ENCODE data around the gene TYRO3.

TYRO3 gene

GRCh38 chr15:41609123-41609522 lies 50.1 kb downstream of the TYRO3 start:
- no peak for DNase-seq

DNA sequence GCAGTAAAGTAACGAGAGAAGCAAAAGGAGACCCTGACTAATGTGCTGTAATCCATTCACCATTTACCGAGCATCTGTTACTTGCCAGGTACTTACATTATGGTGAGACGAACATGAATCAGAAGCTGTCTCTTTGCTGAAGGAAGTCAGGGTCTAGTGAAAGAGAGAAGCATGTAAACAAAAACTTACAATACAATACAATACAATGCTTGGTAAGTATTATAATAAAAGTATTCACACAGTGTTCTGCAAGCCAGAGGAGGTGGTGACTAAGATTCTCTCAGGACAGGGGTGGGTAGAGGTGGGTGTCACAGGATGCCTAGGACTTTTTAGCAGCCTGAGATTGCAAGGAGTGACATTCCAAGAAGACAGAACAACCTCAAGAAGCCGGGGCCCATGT lies 51.0 kb downstream of the TYRO3 start:
- no peak for DNase-seq

DNA sequence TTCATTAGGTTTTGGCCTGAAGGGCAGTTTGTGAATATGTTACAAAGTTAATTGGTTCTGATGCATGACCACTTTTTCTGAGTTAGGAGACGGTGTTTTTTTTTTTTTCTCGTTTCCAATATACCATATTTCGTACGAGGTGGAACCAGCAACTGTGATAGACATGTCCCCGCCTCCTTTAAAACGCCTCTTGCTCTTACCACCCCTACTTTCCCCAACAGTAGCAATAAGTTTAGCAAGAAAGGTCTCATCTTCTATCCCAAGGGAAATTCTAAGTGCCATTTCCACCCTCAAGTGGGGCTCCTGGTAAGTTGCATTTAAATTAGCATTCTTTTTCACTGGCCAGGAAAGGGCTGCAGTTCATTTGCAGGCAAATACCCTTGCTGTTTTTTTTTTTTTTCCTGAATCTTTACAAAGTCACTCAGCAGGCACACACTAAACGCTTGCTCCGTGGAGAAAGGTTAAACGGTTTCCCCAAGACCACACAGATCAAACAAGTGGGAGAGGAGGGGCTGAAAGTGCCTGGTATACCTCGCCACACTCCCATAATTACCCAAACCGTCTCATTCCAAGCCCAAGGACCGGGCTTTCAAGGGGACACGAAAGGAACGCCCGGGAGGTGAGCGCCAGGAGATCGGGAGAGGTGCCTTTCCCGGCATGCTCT lies 61.7 kb downstream of the TYRO3 start:
- DNase-seq = no peak

DNA sequence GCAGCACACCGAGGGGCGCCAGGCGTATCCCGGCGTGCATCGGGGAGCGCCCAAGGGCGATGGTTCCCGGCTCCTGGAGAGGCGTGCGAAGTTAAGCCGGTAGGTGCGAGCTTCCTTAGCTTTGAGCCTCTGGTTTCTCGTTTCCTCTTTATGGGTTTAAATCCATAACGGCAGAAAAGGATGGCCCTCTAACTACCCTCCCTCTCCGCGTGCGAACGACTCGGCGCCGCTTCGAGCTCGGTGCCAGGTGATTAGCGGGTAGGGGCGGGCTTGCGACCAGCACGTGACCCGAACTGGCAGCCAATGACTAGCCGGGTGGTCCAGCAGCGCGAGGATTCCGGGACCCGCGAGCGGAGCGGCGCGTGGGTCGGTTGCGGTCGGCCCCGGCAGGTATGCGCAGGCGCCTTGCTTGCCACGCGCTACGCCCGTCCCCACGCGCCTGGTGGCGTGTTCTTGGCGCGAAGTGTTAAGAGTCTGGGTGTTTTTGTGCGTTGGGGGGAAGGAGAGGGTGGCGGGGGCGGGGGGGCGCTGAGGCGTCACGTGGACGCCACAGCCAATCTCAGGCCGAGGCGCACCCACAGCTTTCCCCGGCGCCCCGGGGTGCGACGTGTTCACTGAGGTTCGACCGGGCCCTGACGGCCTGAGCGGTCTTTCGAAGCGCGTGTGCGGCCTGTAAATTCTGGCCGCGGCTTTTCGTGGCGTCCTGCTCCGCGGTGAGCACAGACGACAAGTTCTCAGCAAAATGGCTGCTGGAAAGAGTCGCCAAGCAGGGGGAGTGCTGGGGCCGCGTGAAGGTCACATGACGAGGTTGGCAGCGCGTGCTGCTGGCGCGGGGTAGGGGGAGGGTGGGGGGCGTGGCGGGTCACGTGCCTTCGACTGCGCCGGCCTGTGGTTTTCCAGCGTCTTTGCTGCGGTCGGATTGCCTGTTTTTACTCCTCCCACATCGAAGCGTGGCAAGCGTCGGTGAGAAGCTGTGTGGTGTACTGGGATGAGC lies 62.5 kb downstream of the TYRO3 start:
- DNase-seq = peak; percentile 15

- DNase-seq = no peak
These were observed 63.9 kb downstream of the TYRO3 start for GRCh38 chr15:41622901-41623300.

GRCh38 chr15:41627203-41627602 lies 68.2 kb downstream of the TYRO3 start:
- DNase-seq = no peak

- DNase-seq = no peak
These were observed 70.5 kb downstream of the TYRO3 start for GRCh38 chr15:41629463-41629862.

DNA sequence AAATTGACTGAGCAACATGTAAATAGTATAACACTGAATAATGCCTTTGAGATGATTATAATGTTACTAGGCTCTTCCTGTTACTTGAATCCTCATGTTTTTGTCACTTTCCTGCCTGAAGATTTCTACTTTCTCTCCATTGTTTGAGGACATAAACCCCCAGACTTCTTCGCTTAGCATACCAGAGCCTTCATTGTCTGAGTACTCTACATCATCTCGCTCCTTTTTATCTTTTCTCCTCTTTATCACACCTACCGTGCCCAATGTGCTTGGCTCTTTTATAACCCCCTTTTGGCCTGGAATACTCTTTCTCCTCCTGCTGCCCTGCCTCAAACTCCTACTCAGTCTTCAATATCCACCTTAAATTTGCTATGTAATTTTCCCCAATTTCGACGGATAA lies 70.9 kb downstream of the TYRO3 start:
- DNase-seq = no peak

GRCh38 chr15:41630616-41631217 lies 71.7 kb downstream of the TYRO3 start:
- no peak for DNase-seq

- no peak for DNase-seq
These were observed 73.0 kb downstream of the TYRO3 start for GRCh38 chr15:41631880-41632470.

All from RPMI8226 (cell line).